HG03521 (cell line): Measurements from ENCODE around the gene ST7.
"Not testable (repeated sequence)": the region's sequence is repeated elsewhere in the genome, so short reads cannot be mapped to it uniquely, and the experiment has no call there.

Source experiments
- ATAC-seq: cut with Tn5 transposase; IDR thresholded peaks from one replicate; pipeline ENCODE4 v1.9.1; 2021; ENCODE audit warnings: mild to moderate bottlenecking, moderate library complexity; ENCODE audit not compliant: unreplicated experiment

The ST7 gene

GRCh38 chr7:116953372-116953905 is at the start of gene ST7:
TSS of gene ST7 (plus strand) at chr7:116953501. CDS start at chr7:116953541, 40 bp downstream.
- ATAC-seq: peak; percentile 40

- no peak for ATAC-seq
These were observed 46.9 kb upstream of the ST7 start for GRCh38 chr7:116906391-116906790.

GRCh38 chr7:116910383-116910782 is 42.9 kb upstream of the ST7 start:
- ATAC-seq: no peak

- ATAC-seq: no peak
These were observed 41.5 kb upstream of the ST7 start for GRCh38 chr7:116911801-116912200.

GRCh38 chr7:116912269-116912909 is 40.9 kb upstream of the ST7 start:
- no peak for ATAC-seq

- no peak for ATAC-seq
These were observed 34.6 kb upstream of the ST7 start for GRCh38 chr7:116918704-116919103.

- ATAC-seq: no peak
These were observed 32.9 kb upstream of the ST7 start for GRCh38 chr7:116920359-116920758.

- ATAC-seq: no peak
These were observed 30.8 kb upstream of the ST7 start for GRCh38 chr7:116922545-116922944.

- ATAC-seq: no peak
These were observed 28.6 kb upstream of the ST7 start for GRCh38 chr7:116924741-116925140.

GRCh38 chr7:116929021-116929420 is 24.3 kb upstream of the ST7 start:
- no peak for ATAC-seq

- peak; percentile 75 for ATAC-seq
These were observed 23.1 kb upstream of the ST7 start for GRCh38 chr7:116929914-116930913.

GRCh38 chr7:116932566-116932965 is 20.7 kb upstream of the ST7 start:
- no peak for ATAC-seq

GRCh38 chr7:116933465-116933864 is 19.8 kb upstream of the ST7 start:
- ATAC-seq: no peak

GRCh38 chr7:116934580-116934979 is 18.7 kb upstream of the ST7 start:
- ATAC-seq: no peak

GRCh38 chr7:116936844-116937243 is 16.5 kb upstream of the ST7 start:
- not testable (repeated sequence) for ATAC-seq

GRCh38 chr7:116938678-116939077 is 14.6 kb upstream of the ST7 start:
- no peak for ATAC-seq

GRCh38 chr7:116940689-116941370 is 12.5 kb upstream of the ST7 start:
- no peak for ATAC-seq

- no peak for ATAC-seq
These were observed 10.8 kb upstream of the ST7 start for GRCh38 chr7:116942504-116942903.

GRCh38 chr7:116948934-116949333 is 4.4 kb upstream of the ST7 start:
- no peak for ATAC-seq

GRCh38 chr7:116949941-116950801 is 3.1 kb upstream of the ST7 start:
- no peak for ATAC-seq
